K562 treated with DMSO at 1 percent for 48 hours (cell line): ENCODE data around the gene NXPH3. TPM values are rescaled to one million over a fixed set of nuclear protein-coding genes. Genes with fewer than 3 reads are reported as not detected.

Source experiments
- total RNA-seq: library from RNA; unstranded; fragments of 300-600 nt; gene quantifications from 2 replicates; pipeline ENCODE4 v1.2.3, GENCODE V29; 2022; ENCODE audit warnings: low replicate concordance; ENCODE audit errors: extremely low read depth

Gene NXPH3
- not detected in 2 replicates for total RNA-seq

DNA sequence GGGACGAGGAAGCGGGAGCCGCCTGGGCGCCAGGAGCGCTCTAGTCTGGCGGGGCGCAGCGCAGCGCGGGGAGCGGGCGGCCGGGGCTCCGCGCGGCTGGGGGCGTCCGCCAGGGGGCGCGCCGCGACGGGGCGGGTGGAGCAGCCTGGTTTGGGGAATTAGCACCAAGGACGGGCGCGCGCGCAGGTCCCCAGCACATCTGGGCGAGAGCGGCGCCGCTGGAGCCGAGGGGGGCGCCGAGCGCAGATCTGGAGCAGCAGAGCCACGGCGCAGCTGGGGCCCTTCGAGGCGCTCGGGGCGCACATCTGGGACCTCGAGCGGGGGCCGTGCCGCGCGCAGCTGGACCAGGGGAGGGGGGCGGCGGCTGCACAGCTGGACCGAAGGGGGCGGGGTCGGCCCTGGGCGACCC is at the start of gene NXPH3:
TSS of gene NXPH3 (plus strand) at position 193 of the 409 bp plus-strand sequence. CDS start 349 bp downstream, outside the sequence.

Other genes with a start within 250 kb of the NXPH3 start
- not detected in 2 replicates for gene ZNF652, start 213.6 kb upstream of the NXPH3 start, total RNA-seq
- 3,430 TPM in 1 of 2 replicates, not detected in the other for gene PHB1, start 161.0 kb upstream of the NXPH3 start, total RNA-seq
- gene NGFR, start 80.6 kb upstream of the NXPH3 start, total RNA-seq: not detected in 2 replicates
- gene SPOP, start 102.2 kb downstream of the NXPH3 start, total RNA-seq: 140 TPM in 1 of 2 replicates, not detected in the other
- not detected in 2 replicates for gene SLC35B1, start 132.1 kb downstream of the NXPH3 start, total RNA-seq
- not detected in 2 replicates for gene FAM117A, start 188.3 kb downstream of the NXPH3 start, total RNA-seq
- gene KAT7, start 212.8 kb downstream of the NXPH3 start, total RNA-seq: not detected in 2 replicates